ENCODE results near the gene HSD11B2. TPM values are rescaled to one million over a fixed set of nuclear protein-coding genes. Genes with fewer than 3 reads are reported as not detected.

Gene HSD11B2
- total RNA-seq, 1 experiment from 2014 or later, result 33.5 TPM

- H3K4ac ChIP-seq (ENCODE audit: low read depth, low read length), result no peak overlapping the region
- H2AK5ac ChIP-seq (ENCODE audit: insufficient read length, low read length), result no peak overlapping the region
- no peak overlapping the region for H2AFZ ChIP-seq (ENCODE audit: low read length)
- no peak overlapping the region for H4K8ac ChIP-seq (replicated peaks; ENCODE audit: insufficient read length, low read depth, low read length)
- H4K91ac ChIP-seq (ENCODE audit: insufficient read length, low read depth, low read length), result no peak overlapping the region
- no peak overlapping the region for H2BK15ac ChIP-seq (ENCODE audit: low read depth, low read length)
- H3K27me3 ChIP-seq (ENCODE audit: insufficient read depth, low read length), result no peaks in the 10 kb centered on the region
- H3K79me2 ChIP-seq (ENCODE audit: insufficient read depth, low read length), result no peaks in the 10 kb centered on the region
- H3T11ph ChIP-seq (ENCODE audit: low read length), result no peak overlapping the region
- H3K9ac ChIP-seq (ENCODE audit: extremely low read depth, insufficient read length, low read length), result no peak overlapping the region
- H3K18ac ChIP-seq (ENCODE audit: insufficient read length, low read depth, low read length), result no peak overlapping the region
- H3K79me1 ChIP-seq (ENCODE audit: insufficient read depth, low read depth, low read length, poor library complexity, severe bottlenecking), result no peaks in the 10 kb centered on the region
- no peak overlapping the region for H3K4me2 ChIP-seq (ENCODE audit: insufficient read depth, insufficient read length, low read length)
- no peaks in the 10 kb centered on the region for H3K23me2 ChIP-seq (ENCODE audit: insufficient read length, low read depth, low read length, poor library complexity, severe bottlenecking)
- Mint-ChIP-seq H3K4me3 (no peak overlapping the region), H3K9me3 (no peaks in the 10 kb centered on the region), H3K27me3 (ENCODE audit: low read depth) (no peaks in the 10 kb centered on the region), H3K27ac (peak overlapping the region; percentile 4 to 78 (median 6); a peak in 3 of 7 replicates), H3K4me1 (peaks cover 9 to 12% of the 10 kb centered on the region in 2 experiments), H3K36me3 (ENCODE audit: insufficient read depth in 1 of 3, low read depth in 3 of 3) (peaks cover 4 to 27% (median 9%) of the 10 kb centered on the region in 3 experiments)
- no peak overlapping the region for H4K5ac ChIP-seq (ENCODE audit: insufficient read length, low read depth, low read length)
- no peak overlapping the region for H2BK20ac ChIP-seq (ENCODE audit: low read depth, low read length, poor library complexity, severe bottlenecking)
- DNase-seq, result no peak
- no peaks in the 10 kb centered on the region for H4K20me1 ChIP-seq (ENCODE audit: control insufficient read depth, insufficient read depth, insufficient read length)
- H3K56ac ChIP-seq (ENCODE audit: insufficient read length, low read depth, low read length), result no peak overlapping the region
- no peaks in the 10 kb centered on the region for H3K9me3 ChIP-seq (ENCODE audit: control insufficient read depth, low read depth, low read length)
- no peak overlapping the region for H3K23ac ChIP-seq (ENCODE audit: insufficient read length, low read depth, low read length)
- H2BK12ac ChIP-seq (ENCODE audit: insufficient read length, low read depth, low read length), result no peak overlapping the region
- no peak overlapping the region for H3K14ac ChIP-seq (ENCODE audit: insufficient read depth, low read length)
- no peaks in the 10 kb centered on the region for H3K4me1 ChIP-seq (ENCODE audit: insufficient read depth, low read length)
- no peak overlapping the region for H2BK120ac ChIP-seq (ENCODE audit: low read depth, low read length, poor library complexity, severe bottlenecking)
- no peak overlapping the region for H2BK5ac ChIP-seq (ENCODE audit: insufficient read length, low read length)
- H3K27ac ChIP-seq (ENCODE audit: insufficient read length, low read depth, low read length), result no peak overlapping the region
- no CpG with 5 or more reads among the region's 2 CpGs for WGBS (ENCODE audit: extremely low coverage, insufficient read length, low lambda C conversion rate)
- no peak for TF ChIP-seq CTCF (conservative IDR thresholded peaks at IDR 0.05)
Observed at GRCh38 chr16:67449336-67449735, 18.4 kb downstream of the HSD11B2 start.

All from H9 (cell line).